Uterus (tissue), 4 donors: ENCODE measurements around the gene COL4A2. TPM values are rescaled to one million over a fixed set of nuclear protein-coding genes. Genes with fewer than 3 reads are reported as not detected.

Source experiments
- DNase-seq, 2 donors: peaks; one replicate each; pipeline ENCODE4 v3.0.0-alpha.2; 2019 to 2020
- H3K27ac ChIP-seq, 2 donors: fragments of 200-600 bp; sonication (generic); 1 replicate in 1 of 2; 2 replicates in 1 of 2; pipeline ENCODE4 v1.5.1; 2016 to 2018
- H3K27me3 ChIP-seq, 2 donors: fragments of 200-600 bp; sonication (generic); one replicate each; pipeline ENCODE4 v1.5.1; 2018 to 2019; ENCODE audit warnings: control low read depth in 1 of 2
- H3K36me3 ChIP-seq, 2 donors: fragments of 200-600 bp; sonication (generic); one replicate each; pipeline ENCODE4 v1.5.1; 2019; ENCODE audit warnings: control low read depth in 1 of 2
- H3K4me1 ChIP-seq, 2 donors: fragments of 200-600 bp; sonication (generic); one replicate each; pipeline ENCODE4 v1.5.1; 2018 to 2019; ENCODE audit warnings: control low read depth in 1 of 2
- H3K4me3 ChIP-seq, 2 donors: fragments of 200-600 bp; sonication (generic); 1 replicate in 1 of 2; 2 replicates in 1 of 2; pipeline ENCODE4 v1.5.1; 2018 to 2019; ENCODE audit warnings: mild to moderate bottlenecking in 1 of 2
- H3K9me3 ChIP-seq, 2 donors: fragments of 200-600 bp; sonication (generic); one replicate each; pipeline ENCODE4 v1.5.1; 2019; ENCODE audit warnings: control low read depth in 1 of 2
- POLR2A ChIP-seq, 2 donors: fragments of 450-650 bp; IDR thresholded peaks; one replicate each; pipeline ENCODE4 v1.6.1; 2016; ENCODE audit warnings: antibody characterized with exemption in 2 of 2, mild to moderate bottlenecking in 1 of 2, moderate library complexity in 1 of 2
- intact Hi-C: fragments of 100-400 bp; cut with DNase I; formaldehyde crosslinking; loops from one replicate; pipeline ENCODE4 v1.15.1; 2023; ENCODE audit warnings: low total_unique reads
- total RNA-seq, 4 donors: library from RNA; depleted of rRNA in 3 of 4; stranded (reverse); fragments of >200 nt in 3 of 4; gene quantifications; one replicate each; pipeline versions ENCODE4 v1.1.0 to v1.2.4, GENCODE V29; 2014 to 2023
- TF ChIP-seq, protein P1 (sequence below), 4 experiments: fragments of 200-600 bp in 2 of 4; fragments of 450-650 bp in 2 of 4; sonication (generic) in 2 of 4; IDR thresholded peaks; one replicate each; pipeline ENCODE4 v1.5.1; 2016 to 2019; ENCODE audit warnings: antibody characterized with exemption in 4 of 4, mild to moderate bottlenecking in 2 of 4, moderate library complexity in 1 of 4
- donor health status: DM: yes; HTN: yes; CAD: no.

Gene COL4A2
- total RNA-seq, 4 donors from 2014 or later, result 157 to 606 (median 284) TPM

DNA sequence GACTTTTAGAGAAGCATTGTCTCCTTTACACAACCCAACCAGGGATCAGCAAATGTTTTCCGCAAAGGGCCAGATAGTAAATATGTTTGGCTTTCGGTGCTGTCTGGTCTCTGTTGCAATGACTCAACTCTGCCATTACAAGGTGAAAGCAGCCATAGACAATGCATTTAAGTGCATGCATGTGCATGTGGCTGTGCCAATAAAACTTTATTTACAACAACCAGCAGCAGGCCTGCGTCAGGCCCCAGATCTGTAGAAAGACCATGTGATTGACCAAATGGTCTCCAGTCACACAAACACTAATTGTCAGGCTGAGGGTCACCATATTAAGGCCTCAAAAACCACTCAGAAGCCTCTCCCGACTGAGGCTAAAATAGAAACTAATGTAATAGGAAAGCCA is 246.3 kb downstream of the COL4A2 start:
- no peak for TF ChIP-seq POLR2A (IDR thresholded peaks at IDR 0.05)
- TF ChIP-seq, protein P1, sequence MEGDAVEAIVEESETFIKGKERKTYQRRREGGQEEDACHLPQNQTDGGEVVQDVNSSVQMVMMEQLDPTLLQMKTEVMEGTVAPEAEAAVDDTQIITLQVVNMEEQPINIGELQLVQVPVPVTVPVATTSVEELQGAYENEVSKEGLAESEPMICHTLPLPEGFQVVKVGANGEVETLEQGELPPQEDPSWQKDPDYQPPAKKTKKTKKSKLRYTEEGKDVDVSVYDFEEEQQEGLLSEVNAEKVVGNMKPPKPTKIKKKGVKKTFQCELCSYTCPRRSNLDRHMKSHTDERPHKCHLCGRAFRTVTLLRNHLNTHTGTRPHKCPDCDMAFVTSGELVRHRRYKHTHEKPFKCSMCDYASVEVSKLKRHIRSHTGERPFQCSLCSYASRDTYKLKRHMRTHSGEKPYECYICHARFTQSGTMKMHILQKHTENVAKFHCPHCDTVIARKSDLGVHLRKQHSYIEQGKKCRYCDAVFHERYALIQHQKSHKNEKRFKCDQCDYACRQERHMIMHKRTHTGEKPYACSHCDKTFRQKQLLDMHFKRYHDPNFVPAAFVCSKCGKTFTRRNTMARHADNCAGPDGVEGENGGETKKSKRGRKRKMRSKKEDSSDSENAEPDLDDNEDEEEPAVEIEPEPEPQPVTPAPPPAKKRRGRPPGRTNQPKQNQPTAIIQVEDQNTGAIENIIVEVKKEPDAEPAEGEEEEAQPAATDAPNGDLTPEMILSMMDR (IDR thresholded peaks at IDR 0.05), result no peak
- no peaks in the 10 kb centered on the region for H3K27me3 ChIP-seq
- no peak overlapping the region for H3K4me3 ChIP-seq
- H3K4me1 ChIP-seq, result no peaks in the 10 kb centered on the region
- DNase-seq, result no peak
- H3K36me3 ChIP-seq, result no peaks in the 10 kb centered on the region
- intact Hi-C loops, result no loop called here
- no peaks in the 10 kb centered on the region for H3K9me3 ChIP-seq
- H3K27ac ChIP-seq, result no peak overlapping the region

DNA sequence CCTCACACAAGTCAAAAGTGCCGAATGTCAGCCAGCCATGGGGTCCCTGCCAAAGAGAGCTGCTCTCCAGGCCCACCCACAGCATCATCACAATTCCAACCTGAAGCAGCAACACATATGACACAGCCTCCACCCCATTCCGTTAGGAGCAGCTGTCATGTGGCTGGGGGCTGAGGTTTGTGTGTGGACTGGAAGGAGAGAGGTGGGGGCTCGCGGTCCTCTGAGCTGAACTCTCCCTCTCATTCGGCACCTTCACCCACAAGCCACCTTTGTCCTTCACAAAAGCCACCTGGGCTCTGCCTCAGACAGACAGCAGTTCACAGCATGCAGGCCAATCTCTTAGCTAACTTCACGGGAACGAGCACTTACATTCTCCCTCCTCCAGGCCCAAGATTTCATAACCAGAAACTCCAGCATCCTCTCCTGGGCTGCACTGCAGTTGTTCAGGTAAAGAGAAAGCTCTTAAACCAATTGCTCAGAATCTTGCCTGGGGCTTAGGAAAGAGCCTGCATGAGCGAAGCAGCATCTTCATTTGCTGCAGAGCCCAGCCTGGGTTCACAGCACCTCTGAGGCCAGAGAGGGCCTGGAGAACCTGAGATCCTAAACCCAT is 247.2 kb downstream of the COL4A2 start:
- intact Hi-C loops, result no loop called here
- H3K36me3 ChIP-seq, result no peaks in the 10 kb centered on the region
- H3K9me3 ChIP-seq, result no peaks in the 10 kb centered on the region
- no peak for TF ChIP-seq POLR2A (IDR thresholded peaks at IDR 0.05)
- TF ChIP-seq, protein P1 (IDR thresholded peaks at IDR 0.05), result no peak
- H3K4me1 ChIP-seq, result no peaks in the 10 kb centered on the region
- no peaks in the 10 kb centered on the region for H3K27me3 ChIP-seq
- H3K27ac ChIP-seq, result no peak overlapping the region
- H3K4me3 ChIP-seq, result no peak overlapping the region
- no peak for DNase-seq

DNA sequence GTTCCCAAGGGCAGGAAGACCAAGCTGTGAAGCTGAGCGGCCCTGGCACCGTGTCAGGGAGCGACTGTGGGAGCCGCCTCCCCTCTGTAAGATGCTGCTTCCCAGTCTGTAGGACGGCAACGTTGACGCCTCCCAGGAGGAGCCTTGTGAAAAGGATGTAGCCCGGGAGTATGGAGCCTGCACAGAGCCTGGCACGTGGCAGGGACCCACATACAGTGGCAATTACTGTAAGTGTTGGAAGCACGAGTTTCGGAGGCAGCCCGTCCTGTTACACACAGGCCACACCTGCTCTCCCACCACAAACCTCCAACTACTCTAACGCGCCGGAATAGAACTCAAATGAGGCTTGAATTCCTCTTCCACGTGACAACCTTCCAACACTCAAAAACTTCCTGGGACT is 247.9 kb downstream of the COL4A2 start:
- Histone ChIP-seq H3K27ac (no peak overlapping the region), H3K4me3 (no peak overlapping the region), H3K36me3 (no peaks in the 10 kb centered on the region), H3K9me3 (no peaks in the 10 kb centered on the region), H3K27me3 (no peaks in the 10 kb centered on the region), H3K4me1 (no peaks in the 10 kb centered on the region)
- no peak for DNase-seq
- TF ChIP-seq, protein P1 (IDR thresholded peaks at IDR 0.05), result no peak
- no peak for TF ChIP-seq POLR2A (IDR thresholded peaks at IDR 0.05)
- intact Hi-C loops, result no loop called here

DNA sequence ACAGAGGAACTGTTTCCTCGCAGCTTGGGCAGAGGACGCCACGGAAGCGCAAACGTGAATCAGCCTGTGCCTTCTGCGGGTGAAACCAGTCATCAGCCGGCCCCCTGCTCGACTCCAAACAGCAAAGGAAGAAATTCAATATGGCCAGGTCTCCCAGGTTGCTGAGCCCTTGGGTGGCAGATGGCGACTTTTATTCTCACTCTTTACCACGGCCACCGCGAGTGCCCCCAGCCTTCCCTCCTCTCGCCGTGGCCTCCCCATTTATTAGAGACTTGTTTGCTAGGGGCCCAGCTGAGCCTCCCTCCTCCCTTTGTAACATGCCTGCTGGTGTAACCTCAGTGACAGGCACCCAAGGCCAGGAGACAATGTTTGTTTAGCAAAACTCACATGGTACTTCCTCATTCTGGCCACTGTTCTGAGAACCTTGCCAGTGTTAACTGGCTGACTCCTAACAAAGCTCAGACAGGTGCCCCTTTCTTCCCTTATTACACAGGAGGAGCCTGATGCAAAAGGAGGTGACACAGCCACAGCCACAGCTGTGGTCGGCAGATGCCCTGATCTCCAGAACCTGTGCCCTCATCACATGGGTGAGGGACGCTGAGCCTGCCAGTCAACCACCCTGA is 248.6 kb downstream of the COL4A2 start:
- Histone ChIP-seq H3K9me3 (no peaks in the 10 kb centered on the region), H3K36me3 (no peaks in the 10 kb centered on the region), H3K27ac (no peak overlapping the region), H3K27me3 (no peaks in the 10 kb centered on the region), H3K4me3 (no peak overlapping the region), H3K4me1 (no peaks in the 10 kb centered on the region)
- no peak for DNase-seq
- intact Hi-C loops, result no loop called here
- TF ChIP-seq, protein P1 (IDR thresholded peaks at IDR 0.05), result no peak
- TF ChIP-seq POLR2A (IDR thresholded peaks at IDR 0.05), result no peak

DNA sequence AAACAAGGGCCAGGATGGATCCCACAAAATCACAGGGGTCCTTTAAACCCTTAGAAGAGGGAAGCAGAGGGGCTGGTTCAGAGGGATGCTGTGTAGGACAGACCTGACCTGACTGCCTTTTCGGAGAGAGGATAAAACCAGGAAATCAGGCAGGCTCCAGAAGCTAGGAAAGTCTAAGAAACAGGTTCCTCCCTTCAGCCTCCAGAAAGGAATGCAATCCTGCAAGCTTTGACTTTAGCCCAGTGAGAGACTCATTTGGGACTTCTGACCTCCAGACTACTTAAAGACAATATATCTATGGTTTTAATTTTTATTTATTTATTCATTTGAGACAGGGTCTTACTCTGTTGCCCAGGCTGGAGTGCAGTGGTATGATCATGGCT is 249.1 kb downstream of the COL4A2 start:
- TF ChIP-seq, protein P1 (IDR thresholded peaks at IDR 0.05), result no peak
- no peak for TF ChIP-seq POLR2A (IDR thresholded peaks at IDR 0.05)
- intact Hi-C loops, result no loop called here
- Histone ChIP-seq H3K27me3 (no peaks in the 10 kb centered on the region), H3K36me3 (no peaks in the 10 kb centered on the region), H3K9me3 (no peaks in the 10 kb centered on the region), H3K4me1 (no peaks in the 10 kb centered on the region), H3K4me3 (no peak overlapping the region), H3K27ac (no peak overlapping the region)
- DNase-seq, result no peak
